Tibial nerve (tissue), 4 donors: ENCODE measurements around the gene PDHB.

Experiments used
- CTCF ChIP-seq, 5 experiments: fragments of 200-600 bp in 3 of 5; fragments of 450-650 bp in 2 of 5; sonication (generic) in 3 of 5; IDR thresholded peaks; one replicate each; pipeline ENCODE4 v1.5.1; 2016 to 2019; ENCODE audit warnings: antibody characterized with exemption in 5 of 5, mild to moderate bottlenecking in 3 of 5, moderate library complexity in 2 of 5
- EP300 ChIP-seq, 2 donors: sonication (generic); formaldehyde crosslinking; IDR thresholded peaks; one replicate each; pipeline ENCODE4 v1.6.1; 2017; ENCODE audit warnings: antibody characterized with exemption in 2 of 2, mild to moderate bottlenecking in 1 of 2
- POLR2A ChIP-seq, 2 donors: fragments of 450-650 bp; IDR thresholded peaks; one replicate each; pipeline ENCODE4 v1.6.1; 2017; ENCODE audit warnings: antibody characterized with exemption in 2 of 2, mild to moderate bottlenecking in 2 of 2, moderate library complexity in 2 of 2

GRCh38 chr3:58409663-58410062 is 24.0 kb downstream of the PDHB start:
- TF ChIP-seq CTCF (IDR thresholded peaks at IDR 0.05) (no peak), POLR2A (IDR thresholded peaks at IDR 0.05) (no peak), EP300 (IDR thresholded peaks at IDR 0.05) (no peak)
